Lower leg skin (tissue), 4 donors: ENCODE results near the gene PTBP1. TPM values are rescaled to one million over a fixed set of nuclear protein-coding genes. Genes with fewer than 3 reads are reported as not detected.

Experiments
- DNase-seq, 2 donors: peaks; one replicate each; pipeline ENCODE4 v3.0.0-alpha.2; 2019; ENCODE audit warnings: low spot score in 2 of 2
- H3K4me3 ChIP-seq: fragments of 200-600 bp; sonication (generic); 2 replicates; pipeline ENCODE4 v1.5.1; 2017; ENCODE audit warnings: mild to moderate bottlenecking, low read depth; ENCODE audit not compliant: poor library complexity, severe bottlenecking
- POLR2A ChIP-seq, 2 donors: fragments of 450-650 bp; IDR thresholded peaks; one replicate each; pipeline ENCODE4 v1.6.1; 2016 to 2017; ENCODE audit warnings: antibody characterized with exemption in 2 of 2, mild to moderate bottlenecking in 1 of 2, moderate library complexity in 1 of 2
- WGBS, 2 donors: methylation state at CpG; one replicate each; pipeline ENCODE4 v1.1.5; 2018; 5-methylcytosine and 5-hydroxymethylcytosine counted together
- intact Hi-C: fragments of 100-400 bp; cut with DNase I; formaldehyde crosslinking; loops from one replicate; pipeline ENCODE4 v1.15.0; 2023; ENCODE audit warnings: low total_unique reads
- total RNA-seq, 4 donors: library from RNA; depleted of rRNA; stranded (reverse); fragments of >200 nt; gene quantifications; one replicate each; pipeline ENCODE4 v1.1.0, GENCODE V29; 2016
- TF ChIP-seq, protein P1 (sequence below), 3 donors: fragments of 450-650 bp; IDR thresholded peaks; one replicate each; pipeline ENCODE4 v1.5.1; 2016; ENCODE audit warnings: antibody characterized with exemption in 3 of 3, mild to moderate bottlenecking in 3 of 3, moderate library complexity in 2 of 3

Gene PTBP1
- total RNA-seq, 4 donors from 2014 or later: 167 to 237 (median 205) TPM

DNA sequence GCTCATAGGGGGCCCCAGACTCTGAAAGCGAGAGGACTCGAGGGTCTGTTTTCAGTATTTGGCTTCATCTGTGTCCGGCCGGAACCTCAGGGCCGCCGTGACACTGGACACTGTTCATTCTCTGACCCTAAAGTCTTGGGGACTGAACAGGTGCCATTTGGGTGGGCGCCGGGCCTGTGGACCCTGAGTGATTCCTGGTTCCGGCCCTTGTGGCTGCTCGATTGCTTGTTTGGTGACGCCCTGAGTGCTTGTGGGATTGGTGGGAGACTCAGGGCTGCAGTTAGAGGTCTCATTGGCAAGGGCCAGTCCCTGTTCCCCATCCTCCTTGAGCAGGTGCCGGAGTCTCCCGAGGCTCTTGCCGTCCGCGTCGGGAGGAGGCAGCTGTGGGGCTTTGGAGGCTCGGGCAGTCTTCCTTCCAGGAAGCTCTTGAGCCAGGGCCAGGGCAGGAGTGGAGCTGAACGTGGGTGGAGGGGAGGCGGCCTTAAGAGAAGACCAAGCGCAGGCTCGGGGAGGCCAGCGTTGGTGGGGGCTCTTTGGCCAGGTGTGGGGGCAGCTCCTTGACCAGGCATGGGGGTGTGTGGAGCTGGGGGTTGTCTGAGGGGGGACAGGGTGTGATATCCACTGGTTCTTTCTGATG is 4.7 kb downstream of the PTBP1 start:
- 36% methylated on average over 16 to 23 of the region's 23 CpGs for WGBS, 2 donors
- no peak for TF ChIP-seq POLR2A (IDR thresholded peaks at IDR 0.05)
- TF ChIP-seq, protein P1, sequence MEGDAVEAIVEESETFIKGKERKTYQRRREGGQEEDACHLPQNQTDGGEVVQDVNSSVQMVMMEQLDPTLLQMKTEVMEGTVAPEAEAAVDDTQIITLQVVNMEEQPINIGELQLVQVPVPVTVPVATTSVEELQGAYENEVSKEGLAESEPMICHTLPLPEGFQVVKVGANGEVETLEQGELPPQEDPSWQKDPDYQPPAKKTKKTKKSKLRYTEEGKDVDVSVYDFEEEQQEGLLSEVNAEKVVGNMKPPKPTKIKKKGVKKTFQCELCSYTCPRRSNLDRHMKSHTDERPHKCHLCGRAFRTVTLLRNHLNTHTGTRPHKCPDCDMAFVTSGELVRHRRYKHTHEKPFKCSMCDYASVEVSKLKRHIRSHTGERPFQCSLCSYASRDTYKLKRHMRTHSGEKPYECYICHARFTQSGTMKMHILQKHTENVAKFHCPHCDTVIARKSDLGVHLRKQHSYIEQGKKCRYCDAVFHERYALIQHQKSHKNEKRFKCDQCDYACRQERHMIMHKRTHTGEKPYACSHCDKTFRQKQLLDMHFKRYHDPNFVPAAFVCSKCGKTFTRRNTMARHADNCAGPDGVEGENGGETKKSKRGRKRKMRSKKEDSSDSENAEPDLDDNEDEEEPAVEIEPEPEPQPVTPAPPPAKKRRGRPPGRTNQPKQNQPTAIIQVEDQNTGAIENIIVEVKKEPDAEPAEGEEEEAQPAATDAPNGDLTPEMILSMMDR (IDR thresholded peaks at IDR 0.05): no peak
- no peak for DNase-seq
- H3K4me3 ChIP-seq: no peak overlapping the region
- intact Hi-C loops: no loop called here

DNA sequence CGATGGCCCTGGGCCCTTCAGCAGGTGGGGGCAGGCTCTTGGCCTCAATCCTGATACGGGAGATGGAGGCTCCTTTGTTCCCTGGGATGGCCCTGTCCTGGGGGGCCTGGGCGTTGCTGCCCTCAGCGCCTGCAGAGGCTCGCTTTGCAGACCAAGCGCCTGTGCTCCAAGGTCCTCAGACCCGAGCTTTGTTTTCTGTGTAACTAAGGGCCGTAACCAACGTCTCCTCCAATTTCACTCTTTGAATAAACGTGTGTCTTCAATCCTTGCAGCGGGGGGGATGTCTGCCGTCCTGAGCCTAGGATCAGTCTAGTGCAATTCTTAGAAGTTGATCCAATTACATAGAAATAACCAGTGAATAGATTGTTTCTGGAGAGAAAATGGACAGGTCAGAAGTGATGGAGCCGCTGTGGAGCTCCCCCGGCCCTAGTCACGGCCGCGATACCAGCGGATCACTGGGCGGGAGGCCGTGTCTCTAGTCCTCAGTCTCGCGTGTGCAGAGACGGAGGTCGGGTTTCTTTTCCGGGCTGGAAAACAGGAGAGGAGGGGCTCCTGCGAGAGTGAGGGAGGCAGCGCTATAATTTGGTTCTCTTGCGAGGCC is 5.3 kb downstream of the PTBP1 start:
- DNase-seq: no peak
- no peak overlapping the region for H3K4me3 ChIP-seq
- intact Hi-C loops: no loop called here
- WGBS, 2 donors: 57 to 68% methylated on average over 28 of the region's 28 CpGs
- TF ChIP-seq, protein P1 (IDR thresholded peaks at IDR 0.05): no peak
- no peak for TF ChIP-seq POLR2A (IDR thresholded peaks at IDR 0.05)

DNA sequence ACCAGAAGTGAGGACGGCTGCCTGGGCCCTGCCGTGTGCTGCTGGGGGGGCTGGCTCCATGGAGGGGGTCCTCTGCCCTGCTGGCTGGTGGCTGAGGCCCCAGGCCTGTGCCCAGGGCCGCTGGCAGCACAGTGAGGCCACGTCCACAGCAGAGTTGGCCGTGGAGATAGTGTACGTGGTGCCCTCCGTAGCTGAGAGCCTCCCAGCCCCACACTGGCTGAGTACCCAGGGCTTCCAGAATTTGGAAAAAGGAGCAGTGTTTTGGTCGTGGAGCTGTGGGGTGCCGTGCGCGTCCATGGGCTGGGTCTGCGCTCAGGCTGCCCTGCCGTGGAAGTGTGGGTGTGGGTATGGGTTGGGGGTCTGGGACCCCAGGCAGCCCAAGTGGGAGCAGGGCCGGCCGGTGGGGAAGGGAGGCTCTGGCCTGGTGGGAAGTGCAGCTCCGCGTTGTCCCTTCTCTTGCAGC is 5.9 kb downstream of the PTBP1 start:
- TF ChIP-seq POLR2A (IDR thresholded peaks at IDR 0.05): no peak
- TF ChIP-seq, protein P1 (IDR thresholded peaks at IDR 0.05): no peak
- no peak for DNase-seq
- intact Hi-C loops: no loop called here
- H3K4me3 ChIP-seq: no peak overlapping the region
- 85 to 91% methylated on average over 16 to 17 of the region's 17 CpGs for WGBS, 2 donors

DNA sequence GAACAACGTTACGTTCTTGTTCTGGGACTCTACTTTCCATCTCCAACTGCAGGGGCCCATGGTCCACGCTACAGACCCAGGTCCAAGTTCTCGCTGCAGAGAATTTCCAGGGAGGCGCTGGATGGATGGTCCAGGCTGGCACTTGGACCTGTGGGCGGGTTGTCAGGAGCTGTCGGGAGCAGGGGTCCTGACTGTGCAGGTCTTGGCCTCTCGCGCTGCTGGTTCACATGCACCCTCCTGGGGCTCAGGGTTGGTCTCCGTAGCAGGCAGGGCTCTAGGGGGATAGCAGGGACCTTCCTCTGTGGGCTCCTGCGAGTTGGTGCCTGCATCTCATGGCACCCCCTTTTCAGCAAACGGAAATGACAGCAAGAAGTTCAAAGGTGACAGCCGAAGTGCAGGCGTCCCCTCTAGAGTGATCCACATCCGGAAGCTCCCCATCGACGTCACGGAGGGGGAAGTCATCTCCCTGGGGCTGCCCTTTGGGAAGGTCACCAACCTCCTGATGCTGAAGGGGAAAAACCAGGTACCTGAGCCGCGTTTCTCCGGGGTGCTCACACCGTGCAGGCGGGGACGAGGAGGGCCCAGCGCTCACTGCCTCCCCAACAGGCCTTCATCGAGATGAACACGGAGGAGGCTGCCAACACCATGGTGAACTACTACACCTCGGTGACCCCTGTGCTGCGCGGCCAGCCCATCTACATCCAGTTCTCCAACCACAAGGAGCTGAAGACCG is 6.6 kb downstream of the PTBP1 start:
- 83 to 84% methylated on average over 30 of the region's 31 CpGs for WGBS, 2 donors
- DNase-seq: no peak
- TF ChIP-seq, protein P1 (IDR thresholded peaks at IDR 0.05): no peak
- TF ChIP-seq POLR2A (IDR thresholded peaks at IDR 0.05): no peak
- H3K4me3 ChIP-seq: no peak overlapping the region
- intact Hi-C loops: no loop called here

DNA sequence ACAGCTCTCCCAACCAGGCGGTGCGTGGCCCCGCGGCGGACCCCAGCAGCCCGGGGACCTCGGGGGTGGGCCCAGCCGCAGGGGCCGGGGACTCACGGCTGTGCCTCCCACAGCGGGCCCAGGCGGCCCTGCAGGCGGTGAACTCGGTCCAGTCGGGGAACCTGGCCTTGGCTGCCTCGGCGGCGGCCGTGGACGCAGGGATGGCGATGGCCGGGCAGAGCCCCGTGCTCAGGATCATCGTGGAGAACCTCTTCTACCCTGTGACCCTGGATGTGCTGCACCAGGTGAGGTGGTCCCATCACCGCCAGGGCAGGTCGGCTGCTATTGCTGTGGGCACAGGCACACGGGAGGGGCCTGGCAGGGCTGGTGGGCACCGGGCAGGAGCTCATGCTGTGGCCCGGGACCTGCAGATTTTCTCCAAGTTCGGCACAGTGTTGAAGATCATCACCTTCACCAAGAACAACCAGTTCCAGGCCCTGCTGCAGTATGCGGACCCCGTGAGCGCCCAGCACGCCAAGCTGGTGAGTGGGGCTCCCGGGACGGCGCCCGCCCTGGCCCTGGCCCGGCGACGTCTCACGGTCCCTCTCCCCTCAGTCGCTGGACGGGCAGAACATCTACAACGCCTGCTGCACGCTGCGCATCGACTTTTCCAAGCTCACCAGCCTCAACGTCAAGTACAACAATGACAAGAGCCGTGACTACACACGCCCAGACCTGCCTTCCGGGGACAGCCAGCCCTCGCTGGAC is 7.3 kb downstream of the PTBP1 start:
- intact Hi-C loops: no loop called here
- WGBS, 2 donors: 90 to 95% methylated on average over 19 to 49 of the region's 53 CpGs
- no peak for DNase-seq
- no peak for TF ChIP-seq POLR2A (IDR thresholded peaks at IDR 0.05)
- TF ChIP-seq, protein P1 (IDR thresholded peaks at IDR 0.05): no peak
- H3K4me3 ChIP-seq: no peak overlapping the region
